ENCODE measurements around the gene HEXB. TPM values are rescaled to one million over a fixed set of nuclear protein-coding genes. Genes with fewer than 3 reads are reported as not detected.

The HEXB gene
- total and polyA plus RNA-seq, 2 of the 4 experiments (the other 2 are of a cell fraction) = 76.7 to 126 TPM

DNA sequence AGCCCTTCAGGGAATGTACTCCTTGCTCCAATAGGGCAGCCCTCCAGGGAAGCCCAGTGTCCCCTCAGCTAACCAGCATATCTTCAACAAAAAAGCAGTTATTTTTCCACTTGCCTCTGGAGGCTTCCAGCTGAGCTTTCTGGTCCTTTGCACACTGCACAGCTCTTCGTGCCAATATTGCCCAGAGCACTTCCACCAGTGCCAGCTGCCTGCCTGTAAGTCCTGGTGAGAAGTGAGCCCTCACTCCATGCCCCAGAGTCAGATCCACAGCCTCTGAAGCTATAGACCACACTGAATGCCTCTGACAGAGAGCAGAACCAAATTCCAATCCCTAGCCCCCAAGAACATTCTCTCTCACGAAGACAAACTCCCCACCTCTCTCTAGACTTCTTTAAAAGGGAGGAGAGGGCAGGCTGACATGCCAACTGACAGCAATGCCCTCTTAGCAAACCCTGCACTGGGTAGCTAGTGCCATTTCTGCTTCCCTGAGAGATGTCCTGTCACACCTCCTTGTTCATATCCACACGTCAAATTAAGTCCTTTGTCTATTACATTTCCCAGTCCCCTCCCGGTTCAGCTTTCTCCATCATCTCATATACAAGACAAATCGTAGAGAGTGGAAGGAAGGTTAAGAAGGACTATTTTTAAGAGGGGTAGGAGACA lies 12.7 kb upstream of the HEXB start (continued):
- TF ChIP-seq, protein P1, sequence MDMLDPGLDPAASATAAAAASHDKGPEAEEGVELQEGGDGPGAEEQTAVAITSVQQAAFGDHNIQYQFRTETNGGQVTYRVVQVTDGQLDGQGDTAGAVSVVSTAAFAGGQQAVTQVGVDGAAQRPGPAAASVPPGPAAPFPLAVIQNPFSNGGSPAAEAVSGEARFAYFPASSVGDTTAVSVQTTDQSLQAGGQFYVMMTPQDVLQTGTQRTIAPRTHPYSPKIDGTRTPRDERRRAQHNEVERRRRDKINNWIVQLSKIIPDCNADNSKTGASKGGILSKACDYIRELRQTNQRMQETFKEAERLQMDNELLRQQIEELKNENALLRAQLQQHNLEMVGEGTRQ (IDR thresholded peaks at IDR 0.05; ENCODE audit: low read depth, low read length) = no peak

DNA sequence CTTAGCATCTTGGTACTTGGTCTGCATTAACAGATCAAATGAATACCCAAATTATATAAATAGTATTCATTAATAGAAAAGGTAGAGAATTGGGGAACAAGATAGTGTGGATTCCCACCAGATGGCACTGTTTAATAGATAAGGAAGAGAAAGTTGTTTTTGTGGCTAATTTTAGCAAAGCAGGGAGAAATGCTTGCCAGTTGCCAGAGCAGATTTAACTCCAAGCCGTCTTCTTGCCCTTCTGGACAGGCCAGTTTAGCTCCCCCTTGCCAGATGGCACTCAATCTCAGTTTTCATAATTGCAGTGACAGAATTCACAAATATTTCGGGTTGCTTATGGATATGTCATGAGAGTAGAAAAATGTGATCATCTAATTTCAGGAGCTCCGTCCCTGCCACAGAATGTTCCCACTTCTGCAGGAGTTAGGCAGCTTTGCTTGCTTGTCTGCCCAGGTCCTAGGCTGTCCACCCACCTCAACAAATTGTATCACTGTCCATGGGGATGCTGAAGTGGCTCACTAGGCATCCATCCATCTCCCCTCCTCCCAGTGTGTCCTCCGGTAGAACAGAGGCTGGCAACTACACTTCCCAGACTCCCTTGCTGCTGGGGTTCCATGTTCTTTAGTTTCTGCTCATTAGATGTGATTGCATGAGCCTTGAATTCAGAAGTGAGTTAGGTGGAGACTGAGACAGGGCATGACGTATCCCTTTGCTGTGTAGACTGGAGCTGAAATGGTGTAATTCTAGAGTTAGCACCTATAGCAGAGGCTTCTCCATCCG lies 11.8 kb upstream of the HEXB start:
- peak overlapping the region; percentile 57; the same call in 1 of the 2 replicates for H2BK20ac ChIP-seq (ENCODE audit: low read depth, low read length)
- DNase-seq (peak; percentile 67), ATAC-seq (ENCODE audit: low read depth) (peak; percentile 78)
- H3K56ac ChIP-seq (ENCODE audit: extremely low read depth, insufficient read depth, low read length) = no peak overlapping the region
- H3K4me1 ChIP-seq (ENCODE audit: control insufficient read depth, insufficient read depth, low read length) = peaks cover 3% of the 10 kb centered on the region
- H4K20me1 ChIP-seq (ENCODE audit: insufficient read depth, low read length) = no peaks in the 10 kb centered on the region
- peak overlapping the region; percentile 39 for H3K9ac ChIP-seq (ENCODE audit: low read depth, low read length)
- H3K23ac ChIP-seq (ENCODE audit: low read depth, low read length) = no peak overlapping the region
- H4K8ac ChIP-seq (ENCODE audit: low read depth in 2 of 2, low read length in 2 of 2) = peak overlapping the region in 1 of 2 experiments; percentile 75; a peak in 2 of 4 replicates
- no peaks in the 10 kb centered on the region for H3K36me3 ChIP-seq (ENCODE audit: control insufficient read depth, insufficient read depth, low read length)
- 0 out of 3 replicates have a peak overlapping the region, but pooled peaks have one; percentile 13 for H2BK15ac ChIP-seq (ENCODE audit: low read depth, low read length)
- no peak overlapping the region for H2BK5ac ChIP-seq (ENCODE audit: low read depth, low read length, poor library complexity, severe bottlenecking)
- no TSS peak for BruUV-seq (replicated peaks)
- H3K79me1 ChIP-seq (ENCODE audit: low read depth in 1 of 2, low read length in 2 of 2) = no peaks in the 10 kb centered on the region
- ChIA-PET POLR2A (ENCODE audit: unreplicated experiment) (no interaction called here), CTCF (interaction anchor here (1.0 to 1.2 kb wide), 5 partner anchors 11 to 252 kb away, joined by 3 to 5 read pairs (median 3); no protein-coding TSS in a partner anchor)
- intact Hi-C loops (cut with micrococcal nuclease) = loop anchor here (1.0 to 5.0 kb wide), 3 partner anchors 246 to 594 kb away; partner anchors contain the start of gene GCNT4
- peak overlapping the region; percentile 69 for H3K4me2 ChIP-seq (ENCODE audit: low read depth, low read length)
- no peak for TF ChIP-seq RFX5 (IDR thresholded peaks at IDR 0.05; ENCODE audit: low read depth, low read length)
- TF ChIP-seq, protein P2, sequence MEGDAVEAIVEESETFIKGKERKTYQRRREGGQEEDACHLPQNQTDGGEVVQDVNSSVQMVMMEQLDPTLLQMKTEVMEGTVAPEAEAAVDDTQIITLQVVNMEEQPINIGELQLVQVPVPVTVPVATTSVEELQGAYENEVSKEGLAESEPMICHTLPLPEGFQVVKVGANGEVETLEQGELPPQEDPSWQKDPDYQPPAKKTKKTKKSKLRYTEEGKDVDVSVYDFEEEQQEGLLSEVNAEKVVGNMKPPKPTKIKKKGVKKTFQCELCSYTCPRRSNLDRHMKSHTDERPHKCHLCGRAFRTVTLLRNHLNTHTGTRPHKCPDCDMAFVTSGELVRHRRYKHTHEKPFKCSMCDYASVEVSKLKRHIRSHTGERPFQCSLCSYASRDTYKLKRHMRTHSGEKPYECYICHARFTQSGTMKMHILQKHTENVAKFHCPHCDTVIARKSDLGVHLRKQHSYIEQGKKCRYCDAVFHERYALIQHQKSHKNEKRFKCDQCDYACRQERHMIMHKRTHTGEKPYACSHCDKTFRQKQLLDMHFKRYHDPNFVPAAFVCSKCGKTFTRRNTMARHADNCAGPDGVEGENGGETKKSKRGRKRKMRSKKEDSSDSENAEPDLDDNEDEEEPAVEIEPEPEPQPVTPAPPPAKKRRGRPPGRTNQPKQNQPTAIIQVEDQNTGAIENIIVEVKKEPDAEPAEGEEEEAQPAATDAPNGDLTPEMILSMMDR (conservative IDR thresholded peaks at IDR 0.05; ENCODE audit: low read depth, low read length) = peak; percentile 71
- TF ChIP-seq SMC3 (IDR thresholded peaks at IDR 0.05; ENCODE audit: low read depth, low read length) = peak; percentile 77
- TF ChIP-seq CEBPB (IDR thresholded peaks at IDR 0.05; ENCODE audit: low read depth, low read length) = no peak
- peak; percentile 72 for TF ChIP-seq RAD21 (IDR thresholded peaks at IDR 0.05; ENCODE audit: low read length)
- no peak overlapping the region for H4K5ac ChIP-seq (ENCODE audit: low read depth, low read length)
- no peak overlapping the region for H3K18ac ChIP-seq (ENCODE audit: low read depth, low read length)
- no peak overlapping the region; the same call in 1 of the 2 replicates for H4K91ac ChIP-seq (ENCODE audit: insufficient read depth, low read depth, low read length)
- no CpG with 5 or more reads among the region's 6 CpGs for whole genome bisulfite sequencing, 2 experiments (ENCODE audit: extremely low coverage in 2 of 2, insufficient read length in 1 of 2)
- H2AK9ac ChIP-seq (replicated peaks; ENCODE audit: low read depth, low read length, poor library complexity) = no peak overlapping the region
- dilution Hi-C loops (cut with HindIII; ENCODE audit: low sequenced_read_pairs, unreplicated experiment) = no loop called here
- H3K9me1 ChIP-seq (ENCODE audit: insufficient read depth, low read length) = peaks cover 5% of the 10 kb centered on the region; the same call in 1 of the 2 replicates
- H3K27ac ChIP-seq (ENCODE audit: insufficient read depth, low read length) = no peak overlapping the region
- H2BK120ac ChIP-seq (ENCODE audit: low read depth, low read length) = no peak overlapping the region; the same call in 1 of the 2 replicates
- in situ Hi-C loops (cut with MboI; ENCODE audit: low sequenced_read_pairs) = loop anchor here (25.0 kb wide), 1 partner anchor 589 kb away; no protein-coding TSS in a partner anchor
- no peaks in the 10 kb centered on the region for H3K9me3 ChIP-seq (ENCODE audit: control insufficient read depth, insufficient read depth, low read length)
- 0 out of 2 replicates have a peak overlapping the region, but pooled peaks have one; percentile 25 for H3K14ac ChIP-seq (replicated peaks; ENCODE audit: low read depth, low read length)
- H3K4ac ChIP-seq (ENCODE audit: low read depth, low read length) = peak overlapping the region; percentile 37
- H2AK5ac ChIP-seq (ENCODE audit: low read depth, low read length) = peak overlapping the region; percentile 62; the same call in 1 of the 2 replicates
- H3K27me3 ChIP-seq (ENCODE audit: control insufficient read depth, insufficient read depth, low read length) = peaks cover 3% of the 10 kb centered on the region; the same call in 1 of the 2 replicates
- no peak overlapping the region for H3K4me3 ChIP-seq (ENCODE audit: insufficient read depth, low read depth, low read length)
- peak overlapping the region; percentile 69 for H2AFZ ChIP-seq (replicated peaks; ENCODE audit: low read length, poor library complexity)

Data from IMR-90 (cell line).